ENCODE results near the gene TP53I13.

Gene TP53I13

DNA sequence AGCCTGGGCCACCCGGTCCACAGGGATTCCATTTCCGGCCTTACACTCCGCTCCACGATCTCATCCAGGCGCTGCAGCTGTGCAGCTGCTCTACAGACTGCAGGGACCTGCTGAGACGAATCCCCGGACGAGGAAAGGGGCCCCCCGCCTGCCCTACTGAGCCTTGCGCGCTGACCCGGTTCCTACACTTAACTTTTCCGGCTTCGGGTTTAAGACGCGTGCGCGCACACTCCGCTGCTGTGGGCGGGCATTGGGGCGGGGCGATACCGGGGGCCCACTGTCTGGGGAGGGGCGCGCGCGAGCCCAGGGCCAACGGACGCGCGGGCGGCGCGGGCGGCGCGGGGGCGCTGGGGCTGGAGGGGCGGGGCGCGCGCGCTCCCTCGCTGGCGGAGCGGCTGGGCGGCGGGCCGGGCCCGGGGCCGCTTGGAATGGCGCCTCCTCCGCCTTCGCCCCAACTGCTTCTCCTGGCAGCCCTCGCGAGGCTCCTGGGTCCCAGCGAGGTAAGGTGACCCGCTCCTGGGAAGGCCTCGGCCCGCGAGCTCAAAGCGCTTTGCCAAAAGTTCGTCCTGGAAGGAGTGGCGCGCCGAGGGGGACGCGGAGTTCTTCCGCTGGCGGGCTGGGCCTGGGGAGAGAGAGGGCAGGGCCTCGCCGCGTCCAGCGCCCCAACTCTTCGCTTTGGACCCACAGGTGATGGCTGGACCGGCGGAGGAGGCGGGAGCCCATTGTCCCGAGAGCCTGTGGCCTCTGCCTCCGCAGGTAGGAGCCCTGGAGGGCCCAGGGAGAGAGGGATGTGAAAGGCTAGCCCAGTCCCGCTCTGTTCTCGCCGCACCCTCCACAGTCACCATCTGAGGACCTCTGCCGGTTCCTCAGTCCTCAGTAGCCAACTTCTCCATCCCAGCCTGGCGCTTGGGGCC, at the start of gene TP53I13 (continued):
- TF ChIP-seq, protein P1, sequence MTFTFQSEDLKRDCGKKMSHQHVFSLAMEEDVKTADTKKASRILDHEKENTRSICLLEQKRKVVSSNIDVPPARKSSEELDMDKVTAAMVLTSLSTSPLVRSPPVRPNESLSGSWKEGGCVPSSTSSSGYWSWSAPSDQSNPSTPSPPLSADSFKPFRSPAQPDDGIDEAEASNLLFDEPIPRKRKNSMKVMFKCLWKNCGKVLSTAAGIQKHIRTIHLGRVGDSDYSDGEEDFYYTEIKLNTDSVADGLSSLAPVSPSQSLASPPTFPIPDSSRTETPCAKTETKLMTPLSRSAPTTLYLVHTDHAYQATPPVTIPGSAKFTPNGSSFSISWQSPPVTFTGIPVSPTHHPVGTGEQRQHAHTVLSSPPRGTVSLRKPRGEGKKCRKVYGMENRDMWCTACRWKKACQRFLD (tag by site-specific recombination; IDR thresholded peaks at IDR 0.05): no peak
- TF ChIP-seq, protein P2, sequence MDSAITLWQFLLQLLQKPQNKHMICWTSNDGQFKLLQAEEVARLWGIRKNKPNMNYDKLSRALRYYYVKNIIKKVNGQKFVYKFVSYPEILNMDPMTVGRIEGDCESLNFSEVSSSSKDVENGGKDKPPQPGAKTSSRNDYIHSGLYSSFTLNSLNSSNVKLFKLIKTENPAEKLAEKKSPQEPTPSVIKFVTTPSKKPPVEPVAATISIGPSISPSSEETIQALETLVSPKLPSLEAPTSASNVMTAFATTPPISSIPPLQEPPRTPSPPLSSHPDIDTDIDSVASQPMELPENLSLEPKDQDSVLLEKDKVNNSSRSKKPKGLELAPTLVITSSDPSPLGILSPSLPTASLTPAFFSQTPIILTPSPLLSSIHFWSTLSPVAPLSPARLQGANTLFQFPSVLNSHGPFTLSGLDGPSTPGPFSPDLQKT (IDR thresholded peaks at IDR 0.05; ENCODE audit: borderline replicate concordance, low read depth, low read length): no peak
- TF ChIP-seq OSR2 (tag by site-specific recombination; IDR thresholded peaks at IDR 0.05) (no peak), SP2 (tag by site-specific recombination; IDR thresholded peaks at IDR 0.05) (peak; percentile 10; the same call in 1 of the 2 replicates), ZNF544 (tag by site-specific recombination; IDR thresholded peaks at IDR 0.05) (no peak), ZNF121 (tag by site-specific recombination; IDR thresholded peaks at IDR 0.05) (no peak), ZNF777 (tag by site-specific recombination; IDR thresholded peaks at IDR 0.05; ENCODE audit: borderline replicate concordance) (no peak), ZNF146 (tag by site-specific recombination; IDR thresholded peaks at IDR 0.05) (peak; percentile 32; the same call in 1 of the 2 replicates), ZNF521 (tag by site-specific recombination; IDR thresholded peaks at IDR 0.05) (no peak), ZFP69B (tag by site-specific recombination; IDR thresholded peaks at IDR 0.05) (peak; percentile 75), BCL11B (tag by site-specific recombination; IDR thresholded peaks at IDR 0.05; ENCODE audit: low read depth) (peak; percentile 19; the same call in 1 of the 2 replicates), IKZF3 (tag by site-specific recombination; IDR thresholded peaks at IDR 0.05) (peak; percentile 51; the same call in 1 of the 2 replicates), ZNF600 (tag by site-specific recombination; IDR thresholded peaks at IDR 0.05) (no peak; the same call in 1 of the 2 replicates), ZBTB1 (tag by site-specific recombination; IDR thresholded peaks at IDR 0.05) (no peak), GLI2 (tag by site-specific recombination; IDR thresholded peaks at IDR 0.05; ENCODE audit: borderline replicate concordance, low read depth) (no peak), HOXD13 (CRISPR knock-in tag; IDR thresholded peaks at IDR 0.05; ENCODE audit: borderline replicate concordance) (peak; percentile 28; the same call in 1 of the 2 replicates), ZNF529 (tag by site-specific recombination; IDR thresholded peaks at IDR 0.05; ENCODE audit: insufficient replicate concordance) (no peak), SP7 (tag by site-specific recombination; IDR thresholded peaks at IDR 0.05) (peak; percentile 41), ZNF792 (tag by site-specific recombination; IDR thresholded peaks at IDR 0.05) (no peak)
- TF ChIP-seq, protein P3, sequence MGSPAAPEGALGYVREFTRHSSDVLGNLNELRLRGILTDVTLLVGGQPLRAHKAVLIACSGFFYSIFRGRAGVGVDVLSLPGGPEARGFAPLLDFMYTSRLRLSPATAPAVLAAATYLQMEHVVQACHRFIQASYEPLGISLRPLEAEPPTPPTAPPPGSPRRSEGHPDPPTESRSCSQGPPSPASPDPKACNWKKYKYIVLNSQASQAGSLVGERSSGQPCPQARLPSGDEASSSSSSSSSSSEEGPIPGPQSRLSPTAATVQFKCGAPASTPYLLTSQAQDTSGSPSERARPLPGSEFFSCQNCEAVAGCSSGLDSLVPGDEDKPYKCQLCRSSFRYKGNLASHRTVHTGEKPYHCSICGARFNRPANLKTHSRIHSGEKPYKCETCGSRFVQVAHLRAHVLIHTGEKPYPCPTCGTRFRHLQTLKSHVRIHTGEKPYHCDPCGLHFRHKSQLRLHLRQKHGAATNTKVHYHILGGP (tag by site-specific recombination; IDR thresholded peaks at IDR 0.05): no peak
- TF ChIP-seq, protein P4, sequence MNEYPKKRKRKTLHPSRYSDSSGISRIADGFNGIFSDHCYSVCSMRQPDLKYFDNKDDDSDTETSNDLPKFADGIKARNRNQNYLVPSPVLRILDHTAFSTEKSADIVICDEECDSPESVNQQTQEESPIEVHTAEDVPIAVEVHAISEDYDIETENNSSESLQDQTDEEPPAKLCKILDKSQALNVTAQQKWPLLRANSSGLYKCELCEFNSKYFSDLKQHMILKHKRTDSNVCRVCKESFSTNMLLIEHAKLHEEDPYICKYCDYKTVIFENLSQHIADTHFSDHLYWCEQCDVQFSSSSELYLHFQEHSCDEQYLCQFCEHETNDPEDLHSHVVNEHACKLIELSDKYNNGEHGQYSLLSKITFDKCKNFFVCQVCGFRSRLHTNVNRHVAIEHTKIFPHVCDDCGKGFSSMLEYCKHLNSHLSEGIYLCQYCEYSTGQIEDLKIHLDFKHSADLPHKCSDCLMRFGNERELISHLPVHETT (tag by site-specific recombination; IDR thresholded peaks at IDR 0.05): peak; percentile 39; the same call in 1 of the 2 replicates
- TF ChIP-seq, protein P5, sequence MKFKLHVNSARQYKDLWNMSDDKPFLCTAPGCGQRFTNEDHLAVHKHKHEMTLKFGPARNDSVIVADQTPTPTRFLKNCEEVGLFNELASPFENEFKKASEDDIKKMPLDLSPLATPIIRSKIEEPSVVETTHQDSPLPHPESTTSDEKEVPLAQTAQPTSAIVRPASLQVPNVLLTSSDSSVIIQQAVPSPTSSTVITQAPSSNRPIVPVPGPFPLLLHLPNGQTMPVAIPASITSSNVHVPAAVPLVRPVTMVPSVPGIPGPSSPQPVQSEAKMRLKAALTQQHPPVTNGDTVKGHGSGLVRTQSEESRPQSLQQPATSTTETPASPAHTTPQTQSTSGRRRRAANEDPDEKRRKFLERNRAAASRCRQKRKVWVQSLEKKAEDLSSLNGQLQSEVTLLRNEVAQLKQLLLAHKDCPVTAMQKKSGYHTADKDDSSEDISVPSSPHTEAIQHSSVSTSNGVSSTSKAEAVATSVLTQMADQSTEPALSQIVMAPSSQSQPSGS (tag by site-specific recombination; IDR thresholded peaks at IDR 0.05; ENCODE audit: low read depth): no peak
- TF ChIP-seq, protein P6, sequence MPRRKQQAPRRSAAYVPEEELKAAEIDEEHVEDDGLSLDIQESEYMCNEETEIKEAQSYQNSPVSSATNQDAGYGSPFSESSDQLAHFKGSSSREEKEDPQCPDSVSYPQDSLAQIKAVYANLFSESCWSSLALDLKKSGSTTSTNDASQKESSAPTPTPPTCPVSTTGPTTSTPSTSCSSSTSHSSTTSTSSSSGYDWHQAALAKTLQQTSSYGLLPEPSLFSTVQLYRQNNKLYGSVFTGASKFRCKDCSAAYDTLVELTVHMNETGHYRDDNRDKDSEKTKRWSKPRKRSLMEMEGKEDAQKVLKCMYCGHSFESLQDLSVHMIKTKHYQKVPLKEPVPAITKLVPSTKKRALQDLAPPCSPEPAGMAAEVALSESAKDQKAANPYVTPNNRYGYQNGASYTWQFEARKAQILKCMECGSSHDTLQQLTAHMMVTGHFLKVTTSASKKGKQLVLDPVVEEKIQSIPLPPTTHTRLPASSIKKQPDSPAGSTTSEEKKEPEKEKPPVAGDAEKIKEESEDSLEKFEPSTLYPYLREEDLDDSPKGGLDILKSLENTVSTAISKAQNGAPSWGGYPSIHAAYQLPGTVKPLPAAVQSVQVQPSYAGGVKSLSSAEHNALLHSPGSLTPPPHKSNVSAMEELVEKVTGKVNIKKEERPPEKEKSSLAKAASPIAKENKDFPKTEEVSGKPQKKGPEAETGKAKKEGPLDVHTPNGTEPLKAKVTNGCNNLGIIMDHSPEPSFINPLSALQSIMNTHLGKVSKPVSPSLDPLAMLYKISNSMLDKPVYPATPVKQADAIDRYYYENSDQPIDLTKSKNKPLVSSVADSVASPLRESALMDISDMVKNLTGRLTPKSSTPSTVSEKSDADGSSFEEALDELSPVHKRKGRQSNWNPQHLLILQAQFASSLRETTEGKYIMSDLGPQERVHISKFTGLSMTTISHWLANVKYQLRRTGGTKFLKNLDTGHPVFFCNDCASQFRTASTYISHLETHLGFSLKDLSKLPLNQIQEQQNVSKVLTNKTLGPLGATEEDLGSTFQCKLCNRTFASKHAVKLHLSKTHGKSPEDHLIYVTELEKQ (tag by site-specific recombination; IDR thresholded peaks at IDR 0.05; ENCODE audit: borderline replicate concordance): no peak
- TF ChIP-seq, protein P7, sequence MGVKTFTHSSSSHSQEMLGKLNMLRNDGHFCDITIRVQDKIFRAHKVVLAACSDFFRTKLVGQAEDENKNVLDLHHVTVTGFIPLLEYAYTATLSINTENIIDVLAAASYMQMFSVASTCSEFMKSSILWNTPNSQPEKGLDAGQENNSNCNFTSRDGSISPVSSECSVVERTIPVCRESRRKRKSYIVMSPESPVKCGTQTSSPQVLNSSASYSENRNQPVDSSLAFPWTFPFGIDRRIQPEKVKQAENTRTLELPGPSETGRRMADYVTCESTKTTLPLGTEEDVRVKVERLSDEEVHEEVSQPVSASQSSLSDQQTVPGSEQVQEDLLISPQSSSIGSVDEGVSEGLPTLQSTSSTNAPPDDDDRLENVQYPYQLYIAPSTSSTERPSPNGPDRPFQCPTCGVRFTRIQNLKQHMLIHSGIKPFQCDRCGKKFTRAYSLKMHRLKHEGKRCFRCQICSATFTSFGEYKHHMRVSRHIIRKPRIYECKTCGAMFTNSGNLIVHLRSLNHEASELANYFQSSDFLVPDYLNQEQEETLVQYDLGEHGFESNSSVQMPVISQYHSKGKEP (tag by site-specific recombination; IDR thresholded peaks at IDR 0.05): peak; percentile 94

Data from HEK293 (cell line).